Skeletal muscle cell (primary cell): Measurements from ENCODE around the gene CTDP1.

Source experiments
- DNase-seq: peaks from one replicate; pipeline ENCODE4 v3.0.0-alpha.2; 2010; ENCODE audit warnings: low read depth
- H3K4me3 ChIP-seq: 2 replicates; pipeline ENCODE4 v1.5.1; 2011; ENCODE audit warnings: low read depth, mild to moderate bottlenecking, control low read depth, low read length, moderate library complexity

Gene CTDP1

DNA sequence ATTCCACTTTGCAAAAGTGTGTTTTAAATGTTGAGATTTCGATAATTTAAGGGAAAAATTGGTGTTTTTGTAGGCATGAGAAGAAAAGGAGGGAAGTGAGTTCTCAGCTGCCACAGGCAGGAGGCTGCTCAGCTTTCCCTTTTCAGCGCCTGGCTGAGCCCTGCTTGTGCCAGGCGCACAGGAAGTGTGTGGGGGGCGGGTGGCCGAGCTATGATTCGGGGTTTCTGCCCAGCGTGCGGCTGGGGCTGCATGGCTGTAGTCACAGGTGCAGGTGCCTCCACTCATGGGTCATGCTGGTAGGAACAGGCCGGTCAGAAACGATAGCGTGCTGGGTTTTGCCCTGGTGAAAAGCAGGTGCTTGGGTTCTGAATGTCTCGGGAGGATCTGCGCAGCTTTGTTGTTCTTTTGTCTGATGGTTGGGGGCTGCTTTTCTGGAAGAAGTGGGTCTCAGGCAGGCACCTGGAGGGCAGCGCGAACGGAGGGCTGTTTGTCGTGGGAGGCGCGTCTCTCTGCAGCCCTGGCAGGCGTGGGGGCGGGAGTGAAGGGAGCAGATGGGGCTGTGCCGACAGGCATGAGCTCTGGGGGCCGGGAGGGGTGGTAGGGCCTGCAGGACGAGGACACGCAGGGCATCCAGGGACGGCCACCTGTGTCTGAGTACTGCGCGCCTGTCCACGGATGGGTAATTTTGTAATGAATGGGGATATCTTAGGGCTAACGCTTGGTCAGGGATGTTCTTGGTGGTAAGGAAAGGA is 120.2 kb downstream of the CTDP1 start:
- DNase-seq, result no peak
- no peak overlapping the region for H3K4me3 ChIP-seq

DNA sequence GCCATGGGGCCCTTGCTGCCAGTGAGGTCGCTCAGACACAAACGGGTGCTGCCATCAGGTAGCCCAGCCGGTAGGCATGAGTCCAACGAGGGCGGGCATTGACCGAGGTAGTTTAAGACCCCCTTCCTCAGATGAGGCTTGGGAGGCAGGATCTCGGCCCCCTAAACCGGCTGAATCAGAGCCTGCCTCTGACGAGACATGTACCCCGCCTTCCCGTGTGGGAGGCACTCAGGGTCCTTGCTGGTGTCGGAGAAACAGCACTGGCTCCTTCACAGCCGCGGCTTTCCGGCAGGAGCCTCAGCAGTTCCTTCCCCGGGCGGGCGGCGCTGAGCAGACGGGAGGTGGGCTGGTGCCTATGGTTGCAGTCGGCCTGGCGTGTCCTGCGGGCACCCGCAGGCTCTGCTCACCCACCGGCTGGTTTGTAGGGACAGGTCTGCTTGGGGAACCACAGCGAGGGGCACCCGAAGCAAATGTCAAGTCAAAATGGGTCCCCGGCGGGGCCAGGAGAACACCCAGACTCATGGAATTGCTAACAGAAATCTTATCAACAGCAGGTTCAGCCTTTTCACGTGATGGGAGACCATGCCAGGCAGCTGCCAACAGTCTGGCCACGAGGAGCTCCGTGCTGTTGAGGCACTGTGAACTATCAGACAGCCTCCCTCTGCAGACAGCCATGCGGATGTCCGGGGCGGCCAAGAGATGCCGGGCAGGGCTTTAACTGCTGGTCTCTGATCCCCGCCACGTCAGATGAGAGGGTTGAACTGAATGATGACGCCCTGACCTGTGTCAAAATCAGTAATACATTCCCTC is 121.0 kb downstream of the CTDP1 start:
- DNase-seq, result no peak
- H3K4me3 ChIP-seq, result no peak overlapping the region

DNA sequence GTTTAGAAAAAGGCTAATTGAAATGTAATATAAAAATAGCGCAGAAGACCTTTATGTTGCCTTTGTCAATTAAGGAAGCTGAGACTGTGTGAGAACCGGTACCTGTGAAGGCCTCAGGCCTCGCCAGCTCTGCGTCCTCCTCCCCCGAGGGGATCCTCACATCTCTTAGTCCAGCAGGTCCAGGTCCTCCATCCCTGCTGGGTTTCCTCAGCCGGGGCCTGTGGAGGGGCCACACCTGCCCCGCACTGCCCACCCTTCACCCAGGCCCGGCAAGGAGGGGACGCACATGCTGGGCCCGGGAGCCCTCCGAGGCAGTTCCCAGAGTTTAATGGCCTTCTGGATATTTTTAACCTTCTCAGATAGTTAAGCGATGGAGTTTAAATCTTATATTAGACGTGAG is 121.6 kb downstream of the CTDP1 start:
- no peak for DNase-seq
- no peak overlapping the region for H3K4me3 ChIP-seq

DNA sequence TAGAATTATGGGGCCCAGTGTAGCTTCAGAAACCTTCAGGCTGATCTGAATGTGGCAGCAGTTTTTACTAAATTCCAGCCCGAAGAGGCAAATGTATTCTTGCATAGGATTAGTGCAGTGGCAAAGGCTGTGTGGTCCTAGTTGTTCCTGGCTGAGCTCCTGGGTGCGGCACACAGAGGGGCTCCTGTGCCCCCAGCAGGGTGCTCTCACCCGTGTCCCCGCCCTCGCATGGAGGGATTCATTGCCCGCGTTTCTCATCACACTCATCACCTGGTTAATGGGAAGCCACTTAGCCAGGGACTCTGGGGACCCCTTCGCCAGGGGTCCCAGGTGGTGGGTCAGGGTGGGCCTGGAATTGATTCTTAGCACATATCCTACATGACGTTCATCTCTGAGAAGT is 122.0 kb downstream of the CTDP1 start:
- DNase-seq, result no peak

DNA sequence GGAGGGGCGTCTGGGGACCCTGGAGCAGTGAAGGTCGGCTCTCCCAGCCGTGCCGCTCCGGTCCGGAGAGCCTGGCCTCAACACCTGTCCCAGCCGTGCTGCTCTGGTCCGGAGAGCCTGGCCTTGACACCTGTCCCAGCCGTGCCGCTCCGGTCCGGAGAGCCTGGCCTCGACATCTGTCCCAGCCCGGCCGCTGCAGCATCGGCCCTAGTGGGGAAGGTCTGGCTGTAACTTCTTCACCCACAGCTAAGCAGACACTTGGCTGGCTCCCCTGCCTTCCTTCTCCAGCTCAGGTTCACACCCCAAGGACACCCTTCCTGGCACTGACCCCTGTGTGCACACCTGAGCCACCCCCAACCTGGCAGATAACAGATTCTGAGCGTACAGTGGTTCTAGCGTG is 122.7 kb downstream of the CTDP1 start:
- no peak for DNase-seq
- no peak overlapping the region for H3K4me3 ChIP-seq

More for the DNA sequence above, 122.0 kb downstream of the CTDP1 start:
- no peak overlapping the region for H3K4me3 ChIP-seq

DNA sequence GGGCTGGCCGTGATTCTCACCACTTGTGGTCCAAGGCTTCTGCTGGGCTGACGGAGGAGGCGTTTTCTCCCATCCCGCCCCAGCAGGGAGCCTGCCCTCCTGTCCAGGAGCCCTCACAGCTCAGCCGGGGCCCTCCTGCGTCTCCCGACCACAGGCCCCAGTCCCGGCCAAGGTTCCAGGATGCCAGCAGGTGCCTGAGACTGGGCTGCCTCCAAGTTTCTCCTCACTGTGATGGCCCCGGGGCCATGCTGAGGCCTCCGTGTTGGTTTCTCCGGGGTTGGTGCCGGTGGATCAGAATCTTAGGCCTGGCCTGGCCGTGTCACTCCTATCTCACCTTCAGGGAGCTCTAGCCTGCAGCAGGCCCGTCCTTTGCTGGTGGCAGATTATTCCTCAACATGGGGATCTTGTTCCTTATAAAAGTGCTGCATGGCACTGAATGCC is 124.0 kb downstream of the CTDP1 start:
- DNase-seq, result no peak
- H3K4me3 ChIP-seq, result no peak overlapping the region
